ENCODE measurements around the gene CLOCK.

CLOCK gene

GRCh38 chr4:55540271-55540670, 6.4 kb downstream of the CLOCK start:
- DNase-seq (ENCODE audit: low read depth in 3 of 3, low spot score in 1 of 3): no peak

GRCh38 chr4:55539658-55540057, 7.1 kb downstream of the CLOCK start:
- no peak for DNase-seq (ENCODE audit: low read depth in 3 of 3, low spot score in 1 of 3)

- DNase-seq (ENCODE audit: low read depth in 3 of 3, low spot score in 1 of 3): no peak
Observed at GRCh38 chr4:55538531-55538930, 8.2 kb downstream of the CLOCK start.

GRCh38 chr4:55534306-55534705, 12.4 kb downstream of the CLOCK start:
- DNase-seq (ENCODE audit: low read depth in 3 of 3, low spot score in 1 of 3): no peak

GRCh38 chr4:55530691-55531090, 16.0 kb downstream of the CLOCK start:
- no peak for DNase-seq (ENCODE audit: low read depth in 3 of 3, low spot score in 1 of 3)

- DNase-seq (ENCODE audit: low read depth in 3 of 3, low spot score in 1 of 3): no peak
Observed at GRCh38 chr4:55530167-55530566, 16.5 kb downstream of the CLOCK start.

- DNase-seq (ENCODE audit: low read depth in 3 of 3, low spot score in 1 of 3): no peak
Observed at GRCh38 chr4:55528491-55528890, 18.2 kb downstream of the CLOCK start.

- DNase-seq (ENCODE audit: low read depth in 3 of 3, low spot score in 1 of 3): no peak
Observed at GRCh38 chr4:55524844-55525571, 21.7 kb downstream of the CLOCK start.

- no peak for DNase-seq (ENCODE audit: low read depth in 3 of 3, low spot score in 1 of 3)
Observed at GRCh38 chr4:55518442-55518841, 28.3 kb downstream of the CLOCK start.

- DNase-seq (ENCODE audit: low read depth in 3 of 3, low spot score in 1 of 3): no peak
Observed at GRCh38 chr4:55517526-55518229, 29.0 kb downstream of the CLOCK start.

GRCh38 chr4:55512922-55513571, 33.7 kb downstream of the CLOCK start:
- no peak for DNase-seq (ENCODE audit: low read depth in 3 of 3, low spot score in 1 of 3)

- no peak for DNase-seq (ENCODE audit: low read depth in 3 of 3, low spot score in 1 of 3)
Observed at GRCh38 chr4:55512077-55512476, 34.6 kb downstream of the CLOCK start.

GRCh38 chr4:55510685-55511084, 36.0 kb downstream of the CLOCK start:
- DNase-seq (ENCODE audit: low read depth in 3 of 3, low spot score in 1 of 3): no peak

- DNase-seq (ENCODE audit: low read depth in 3 of 3, low spot score in 1 of 3): no peak
Observed at GRCh38 chr4:55509266-55509665, 37.4 kb downstream of the CLOCK start.

- DNase-seq (ENCODE audit: low read depth in 3 of 3, low spot score in 1 of 3): no peak
Observed at GRCh38 chr4:55507612-55508011, 39.1 kb downstream of the CLOCK start.

GRCh38 chr4:55503169-55503568, 43.5 kb downstream of the CLOCK start:
- no peak for DNase-seq (ENCODE audit: low read depth in 3 of 3, low spot score in 1 of 3)

GRCh38 chr4:55500072-55500471, 46.6 kb downstream of the CLOCK start:
- no peak for DNase-seq (ENCODE audit: low read depth in 3 of 3, low spot score in 1 of 3)

- no peak for DNase-seq (ENCODE audit: low read depth in 3 of 3, low spot score in 1 of 3)
Observed at GRCh38 chr4:55499495-55499894, 47.2 kb downstream of the CLOCK start.

GRCh38 chr4:55498051-55498450, 48.7 kb downstream of the CLOCK start:
- no peak for DNase-seq (ENCODE audit: low read depth in 3 of 3, low spot score in 1 of 3)

- DNase-seq (ENCODE audit: low read depth in 3 of 3, low spot score in 1 of 3): no peak
Observed at GRCh38 chr4:55491486-55491885, 55.2 kb downstream of the CLOCK start.

GRCh38 chr4:55488716-55489115, 58.0 kb downstream of the CLOCK start:
- no peak for DNase-seq (ENCODE audit: low read depth in 3 of 3, low spot score in 1 of 3)

GRCh38 chr4:55485821-55486220, 60.9 kb downstream of the CLOCK start:
- DNase-seq (ENCODE audit: low read depth in 3 of 3, low spot score in 1 of 3): no peak
